ENCODE measurements around the gene AGBL3.

DNA sequence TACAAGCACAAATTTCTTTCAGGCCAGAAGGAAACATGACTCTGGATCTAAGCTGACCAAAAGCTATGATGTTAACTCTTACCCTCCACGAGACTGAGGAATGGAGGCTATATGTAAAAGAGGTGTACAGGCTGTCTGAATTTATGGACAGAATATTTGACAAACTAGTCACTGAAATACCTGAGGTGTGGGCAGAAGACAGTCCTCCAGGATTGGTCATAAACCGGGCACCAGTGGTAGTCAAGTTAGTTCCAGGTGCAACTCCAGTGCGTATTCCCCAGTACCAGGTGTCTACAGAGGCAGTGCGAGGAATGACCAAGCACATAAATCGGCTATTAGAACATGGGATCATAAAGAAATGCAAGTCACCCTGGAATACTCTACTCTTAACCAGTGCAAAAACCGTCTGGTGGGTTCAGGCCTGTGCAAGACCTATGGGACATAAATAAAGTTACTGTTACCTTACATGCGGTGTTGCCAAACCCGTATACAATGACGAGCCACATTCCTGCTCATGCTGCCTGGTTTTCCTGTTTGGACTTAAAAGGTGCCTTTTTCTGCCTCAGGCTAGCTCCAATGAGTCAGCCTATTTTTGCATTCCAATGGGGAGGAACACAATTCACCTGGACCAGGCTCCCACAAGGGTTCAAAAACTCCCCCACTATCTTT lies 190.9 kb downstream of the AGBL3 start:
- TF ChIP-seq YY1 (IDR thresholded peaks at IDR 0.05; ENCODE audit: insufficient read depth, insufficient read length): no peak
- TF ChIP-seq SUZ12 (IDR thresholded peaks at IDR 0.05; ENCODE audit: extremely low read depth, insufficient read depth, insufficient read length): no peak
- no peak for TF ChIP-seq ZNF274 (IDR thresholded peaks at IDR 0.05; ENCODE audit: low read depth, low read length)
